HepG2 (cell line): ENCODE results near the gene RASA4B. TPM values are rescaled to one million over a fixed set of nuclear protein-coding genes. Genes with fewer than 3 reads are reported as not detected.
A peak's percentile ranks its signal among the peaks of the same experiment; 100 is the strongest.

Source experiments
- JUNB ChIP-seq: sonication (generic); formaldehyde crosslinking; IDR thresholded peaks from 2 replicates; pipeline ENCODE4 v1.8.0; 2022; ENCODE audit warnings: missing genetic modification reagents, mild to moderate bottlenecking, borderline replicate concordance
- MED1 ChIP-seq: sonication (generic); formaldehyde crosslinking; IDR thresholded peaks from 2 replicates; pipeline ENCODE4 v1.4.0; 2020; ENCODE audit warnings: missing genetic modification reagents
- PHF5A ChIP-seq: IDR thresholded peaks from one replicate; pipeline ENCODE4 v1.6.1; 2018; ENCODE audit warnings: low read depth, missing genetic modification reagents; ENCODE audit not compliant: unreplicated experiment
- PHF8 ChIP-seq: sonication (generic); formaldehyde crosslinking; IDR thresholded peaks from 2 replicates; pipeline ENCODE4 v1.5.0; 2020; ENCODE audit warnings: missing genetic modification reagents
- ZNF367 ChIP-seq: sonication (generic); formaldehyde crosslinking; IDR thresholded peaks from 2 replicates; pipeline ENCODE4 v1.4.0; 2020; ENCODE audit warnings: missing genetic modification reagents, borderline replicate concordance
- ZNF468 ChIP-seq: sonication (generic); formaldehyde crosslinking; IDR thresholded peaks from 2 replicates; pipeline ENCODE4 v1.8.0; 2022; ENCODE audit warnings: mild to moderate bottlenecking, moderate library complexity, missing genetic modification reagents
- microRNA-seq: library from miRNA; unstranded; fragments of <30 nt; microRNA quantifications from one replicate; pipeline ENCODE4, GENCODE V29; 2020
- polyA plus RNA-seq, 8 experiments: library from polyadenylated mRNA; depleted of rRNA in 3 of 8; stranded (reverse) in 7 of 8; unstranded in 1 of 8; fragments of >200 nt; fragmentation: Illumina TruSeq in 4 of 8; extraction: Trizol in 4 of 8; gene quantifications; 2 replicates each; pipeline versions ENCODE4 v1.2.1 to v1.2.3, GENCODE V29; 2011 to 2016; ENCODE audit warnings: low read depth in 4 of 8, missing spikeins in 1 of 8, mixed read lengths in 1 of 8; ENCODE audit not compliant: insufficient read depth in 1 of 8
- total RNA-seq, 5 experiments: library from RNA; depleted of rRNA; stranded (reverse); fragments of >200 nt; fragmentation: Illumina TruSeq; extraction: Trizol; gene quantifications; 2 replicates each; pipeline ENCODE4 v1.2.3, GENCODE V29; 2016; ENCODE audit warnings: low read depth in 1 of 5
- TF ChIP-seq, protein P1 (sequence below): IDR thresholded peaks from 2 replicates; pipeline ENCODE4 v1.6.1; 2012; ENCODE audit warnings: inconsistent platforms
- TF ChIP-seq, protein P2 (sequence below): sonication (generic); formaldehyde crosslinking; IDR thresholded peaks from 2 replicates; pipeline ENCODE4 v1.5.1; 2020; ENCODE audit warnings: missing genetic modification reagents, mild to moderate bottlenecking, borderline replicate concordance
- TF ChIP-seq, protein P3 (sequence below): sonication (generic); formaldehyde crosslinking; IDR thresholded peaks from 2 replicates; pipeline ENCODE4 v1.4.0; 2020; ENCODE audit warnings: missing genetic modification reagents
- TF ChIP-seq, protein P4 (sequence below): sonication (generic); formaldehyde crosslinking; IDR thresholded peaks from 2 replicates; pipeline ENCODE4 v1.5.0; 2020; ENCODE audit warnings: mild to moderate bottlenecking, missing genetic modification reagents, moderate library complexity
- TF ChIP-seq, protein P5 (sequence below), 2 experiments: sonication (generic) in 1 of 2; formaldehyde crosslinking in 1 of 2; IDR thresholded peaks; 2 replicates each; pipeline versions ENCODE4 v1.5.1 to v1.6.1; 2011 to 2020; ENCODE audit warnings: borderline replicate concordance in 1 of 2, low read depth in 1 of 2, low read length in 1 of 2, mild to moderate bottlenecking in 1 of 2, missing genetic modification reagents in 1 of 2, moderate library complexity in 1 of 2

The RASA4B gene
- total and polyA plus RNA-seq, 2 of the 13 experiments (the other 11 are each of a cell fraction or from before 2014, with no cell fraction given) = 0.82 to 1.3 TPM

DNA sequence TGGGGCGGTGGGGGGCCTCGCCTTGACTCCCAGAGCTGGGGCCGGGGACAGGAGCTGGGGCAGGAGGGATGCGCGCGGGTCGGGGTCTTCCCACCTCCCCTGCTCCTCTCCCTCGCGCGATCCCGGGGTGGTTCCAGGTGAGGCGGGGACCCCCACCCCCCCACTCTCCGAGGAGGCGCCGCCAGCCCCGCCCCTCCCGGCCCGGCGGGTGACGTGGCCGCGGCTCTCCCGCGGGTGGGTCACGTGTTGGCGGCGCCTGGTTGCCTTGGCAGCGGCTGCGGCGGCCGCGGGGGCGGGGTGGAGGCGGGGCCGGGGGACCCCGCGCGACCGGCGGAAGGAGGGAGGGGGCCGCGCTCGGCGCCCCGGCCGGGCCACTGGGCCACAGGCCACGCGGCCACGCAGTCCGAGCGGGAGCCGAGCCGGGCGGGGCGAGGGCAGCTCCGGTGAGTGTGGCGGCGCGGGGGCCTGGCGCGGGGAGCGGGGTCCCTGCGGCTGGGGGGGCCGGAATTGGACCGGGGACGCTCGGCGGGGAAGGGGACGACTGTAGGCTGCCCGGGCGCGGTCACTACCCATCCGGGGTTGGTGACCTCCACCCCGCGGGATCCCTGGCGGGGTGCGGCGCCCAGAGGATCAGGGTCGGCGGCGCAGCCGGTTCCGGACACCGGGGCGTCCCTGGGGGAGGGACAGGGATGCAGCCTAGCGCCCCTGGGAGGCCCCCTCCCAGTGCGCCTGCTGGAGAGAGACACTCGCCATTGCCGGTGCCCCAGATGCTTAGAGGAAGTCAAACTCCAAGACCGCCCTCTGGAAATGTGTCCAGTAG, 84.1 kb downstream of the RASA4B start, which contains the start of gene ORAI2 (continued):
- TF ChIP-seq, protein P1, sequence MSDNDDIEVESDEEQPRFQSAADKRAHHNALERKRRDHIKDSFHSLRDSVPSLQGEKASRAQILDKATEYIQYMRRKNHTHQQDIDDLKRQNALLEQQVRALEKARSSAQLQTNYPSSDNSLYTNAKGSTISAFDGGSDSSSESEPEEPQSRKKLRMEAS = peak; percentile 52
- TF ChIP-seq, protein P2, sequence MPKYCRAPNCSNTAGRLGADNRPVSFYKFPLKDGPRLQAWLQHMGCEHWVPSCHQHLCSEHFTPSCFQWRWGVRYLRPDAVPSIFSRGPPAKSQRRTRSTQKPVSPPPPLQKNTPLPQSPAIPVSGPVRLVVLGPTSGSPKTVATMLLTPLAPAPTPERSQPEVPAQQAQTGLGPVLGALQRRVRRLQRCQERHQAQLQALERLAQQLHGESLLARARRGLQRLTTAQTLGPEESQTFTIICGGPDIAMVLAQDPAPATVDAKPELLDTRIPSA = 0 out of 2 replicates have a peak, but pooled peaks have one; percentile 31
- TF ChIP-seq, protein P3, sequence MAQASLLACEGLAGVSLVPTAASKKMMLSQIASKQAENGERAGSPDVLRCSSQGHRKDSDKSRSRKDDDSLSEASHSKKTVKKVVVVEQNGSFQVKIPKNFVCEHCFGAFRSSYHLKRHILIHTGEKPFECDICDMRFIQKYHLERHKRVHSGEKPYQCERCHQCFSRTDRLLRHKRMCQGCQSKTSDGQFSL (CRISPR knock-in tag) = peak; percentile 47; the same call in 1 of the 2 replicates
- TF ChIP-seq ZNF468 = no peak
- TF ChIP-seq MED1 (CRISPR knock-in tag) = 0 out of 2 replicates have a peak, but pooled peaks have one; percentile 19
- TF ChIP-seq PHF5A (CRISPR knock-in tag) = no peak
- TF ChIP-seq JUNB (CRISPR knock-in tag) = no peak
- 0 out of 2 replicates have a peak, but pooled peaks have one; percentile 21 for TF ChIP-seq PHF8 (CRISPR knock-in tag)
- TF ChIP-seq, protein P4, sequence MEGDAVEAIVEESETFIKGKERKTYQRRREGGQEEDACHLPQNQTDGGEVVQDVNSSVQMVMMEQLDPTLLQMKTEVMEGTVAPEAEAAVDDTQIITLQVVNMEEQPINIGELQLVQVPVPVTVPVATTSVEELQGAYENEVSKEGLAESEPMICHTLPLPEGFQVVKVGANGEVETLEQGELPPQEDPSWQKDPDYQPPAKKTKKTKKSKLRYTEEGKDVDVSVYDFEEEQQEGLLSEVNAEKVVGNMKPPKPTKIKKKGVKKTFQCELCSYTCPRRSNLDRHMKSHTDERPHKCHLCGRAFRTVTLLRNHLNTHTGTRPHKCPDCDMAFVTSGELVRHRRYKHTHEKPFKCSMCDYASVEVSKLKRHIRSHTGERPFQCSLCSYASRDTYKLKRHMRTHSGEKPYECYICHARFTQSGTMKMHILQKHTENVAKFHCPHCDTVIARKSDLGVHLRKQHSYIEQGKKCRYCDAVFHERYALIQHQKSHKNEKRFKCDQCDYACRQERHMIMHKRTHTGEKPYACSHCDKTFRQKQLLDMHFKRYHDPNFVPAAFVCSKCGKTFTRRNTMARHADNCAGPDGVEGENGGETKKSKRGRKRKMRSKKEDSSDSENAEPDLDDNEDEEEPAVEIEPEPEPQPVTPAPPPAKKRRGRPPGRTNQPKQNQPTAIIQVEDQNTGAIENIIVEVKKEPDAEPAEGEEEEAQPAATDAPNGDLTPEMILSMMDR = 0 out of 2 replicates have a peak, but pooled peaks have one; percentile 3
- TF ChIP-seq, protein P5, sequence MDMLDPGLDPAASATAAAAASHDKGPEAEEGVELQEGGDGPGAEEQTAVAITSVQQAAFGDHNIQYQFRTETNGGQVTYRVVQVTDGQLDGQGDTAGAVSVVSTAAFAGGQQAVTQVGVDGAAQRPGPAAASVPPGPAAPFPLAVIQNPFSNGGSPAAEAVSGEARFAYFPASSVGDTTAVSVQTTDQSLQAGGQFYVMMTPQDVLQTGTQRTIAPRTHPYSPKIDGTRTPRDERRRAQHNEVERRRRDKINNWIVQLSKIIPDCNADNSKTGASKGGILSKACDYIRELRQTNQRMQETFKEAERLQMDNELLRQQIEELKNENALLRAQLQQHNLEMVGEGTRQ (IDR thresholded peaks at IDR 0.05; ENCODE audit: low read depth, low read length) = peak; percentile 37; the same call in 1 of the 2 replicates
- TF ChIP-seq, protein P5 (CRISPR knock-in tag; IDR thresholded peaks at IDR 0.05; ENCODE audit: borderline replicate concordance) = no peak; the same call in 1 of the 2 replicates
- no peak for TF ChIP-seq ZNF367 (CRISPR knock-in tag)
- TF ChIP-seq, all 625 proteins: peak for 31

Small RNAs within 50 kb of the gene (microRNA-seq; reads per million reads assigned to microRNA genes)
- gene MIR4467 (4.1 reads per million, percentile 28 among the genes with 10 or more reads in this experiment), gene MIR5090 (2.2 reads per million, percentile 11 among the genes with 10 or more reads in this experiment)

Other genes starting within 250 kb of the RASA4B start
- 0.14 and 0.46 TPM in 2 replicates for gene SH2B2, start 230.9 kb downstream of the RASA4B start, total RNA-seq (2016; rRNA removed; fragmentation: Illumina TruSeq; extraction: Trizol)
- 1.3 and 1.7 TPM in 2 replicates for gene SH2B2, start 230.9 kb downstream of the RASA4B start, polyA plus RNA-seq (2011; rRNA removed)
- gene SPDYE6, start 161.3 kb downstream of the RASA4B start, total RNA-seq (2016; rRNA removed; fragmentation: Illumina TruSeq; extraction: Trizol) = 0.07 TPM in 1 of 2 replicates, not detected in the other
- not detected in 2 replicates for gene SPDYE6, start 161.3 kb downstream of the RASA4B start, polyA plus RNA-seq (2011; rRNA removed)
- 13.2 and 16.8 TPM in 2 replicates for gene PRKRIP1, start 121.4 kb downstream of the RASA4B start, total RNA-seq (2016; rRNA removed; fragmentation: Illumina TruSeq; extraction: Trizol)
- 13.2 and 16.4 TPM in 2 replicates for gene PRKRIP1, start 121.4 kb downstream of the RASA4B start, polyA plus RNA-seq (2011; rRNA removed)
- gene ORAI2, start 84.2 kb downstream of the RASA4B start, total RNA-seq (2016; rRNA removed; fragmentation: Illumina TruSeq; extraction: Trizol) = 6.0 and 6.1 TPM in 2 replicates
- gene ORAI2, start 84.2 kb downstream of the RASA4B start, polyA plus RNA-seq (2011; rRNA removed) = 3.0 and 5.6 TPM in 2 replicates
- 8.7 and 8.8 TPM in 2 replicates for gene ALKBH4, start 52.9 kb downstream of the RASA4B start, total RNA-seq (2016; rRNA removed; fragmentation: Illumina TruSeq; extraction: Trizol)
- gene ALKBH4, start 52.9 kb downstream of the RASA4B start, polyA plus RNA-seq (2011; rRNA removed) = 2.6 and 3.4 TPM in 2 replicates
- gene LRWD1, start 52.8 kb downstream of the RASA4B start, total RNA-seq (2016; rRNA removed; fragmentation: Illumina TruSeq; extraction: Trizol) = 14.5 and 16.3 TPM in 2 replicates
- gene LRWD1, start 52.8 kb downstream of the RASA4B start, polyA plus RNA-seq (2011; rRNA removed) = 8.5 and 12.7 TPM in 2 replicates
- gene POLR2J, start 38.9 kb downstream of the RASA4B start, total RNA-seq (2016; rRNA removed; fragmentation: Illumina TruSeq; extraction: Trizol) = 35.2 and 41.2 TPM in 2 replicates
- gene POLR2J, start 38.9 kb downstream of the RASA4B start, polyA plus RNA-seq (2011; rRNA removed) = 62.1 and 71.4 TPM in 2 replicates
- gene UPK3BL2, start 25.9 kb upstream of the RASA4B start, total RNA-seq (2016; rRNA removed; fragmentation: Illumina TruSeq; extraction: Trizol) = 0.79 and 2.4 TPM in 2 replicates
- gene UPK3BL2, start 25.9 kb upstream of the RASA4B start, polyA plus RNA-seq (2011; rRNA removed) = 7.9 and 8.9 TPM in 2 replicates
- gene SPDYE2, start 33.4 kb upstream of the RASA4B start, total RNA-seq (2016; rRNA removed; fragmentation: Illumina TruSeq; extraction: Trizol) = not detected in 2 replicates
- gene SPDYE2, start 33.4 kb upstream of the RASA4B start, polyA plus RNA-seq (2011; rRNA removed) = not detected in 2 replicates
- 24.0 and 28.0 TPM in 2 replicates for gene POLR2J3, start 54.8 kb upstream of the RASA4B start, total RNA-seq (2016; rRNA removed; fragmentation: Illumina TruSeq; extraction: Trizol)
- gene POLR2J3, start 54.8 kb upstream of the RASA4B start, polyA plus RNA-seq (2011; rRNA removed) = 34.2 and 36.5 TPM in 2 replicates
- 0.59 and 1.1 TPM in 2 replicates for gene RASA4, start 99.0 kb upstream of the RASA4B start, total RNA-seq (2016; rRNA removed; fragmentation: Illumina TruSeq; extraction: Trizol)
- gene RASA4, start 99.0 kb upstream of the RASA4B start, polyA plus RNA-seq (2011; rRNA removed) = 1.6 and 3.2 TPM in 2 replicates
- 3.5 and 6.3 TPM in 2 replicates for gene UPK3BL1, start 125.0 kb upstream of the RASA4B start, total RNA-seq (2016; rRNA removed; fragmentation: Illumina TruSeq; extraction: Trizol)
- gene UPK3BL1, start 125.0 kb upstream of the RASA4B start, polyA plus RNA-seq (2011; rRNA removed) = 13.8 and 20.5 TPM in 2 replicates
- gene SPDYE2B, start 132.5 kb upstream of the RASA4B start, total RNA-seq (2016; rRNA removed; fragmentation: Illumina TruSeq; extraction: Trizol) = not detected in 2 replicates
- not detected in 2 replicates for gene SPDYE2B, start 132.5 kb upstream of the RASA4B start, polyA plus RNA-seq (2011; rRNA removed)
- gene POLR2J2, start 153.9 kb upstream of the RASA4B start, total RNA-seq (2016; rRNA removed; fragmentation: Illumina TruSeq; extraction: Trizol) = 0.22 and 1.6 TPM in 2 replicates
- gene POLR2J2, start 153.9 kb upstream of the RASA4B start, polyA plus RNA-seq (2011; rRNA removed) = 2.7 and 2.8 TPM in 2 replicates
- 11.6 and 12.9 TPM in 2 replicates for gene FAM185A, start 231.2 kb upstream of the RASA4B start, total RNA-seq (2016; rRNA removed; fragmentation: Illumina TruSeq; extraction: Trizol)
- gene FAM185A, start 231.2 kb upstream of the RASA4B start, polyA plus RNA-seq (2011; rRNA removed) = 5.0 and 5.4 TPM in 2 replicates